ENCODE data around the gene COL23A1. TPM values are rescaled to one million over a fixed set of nuclear protein-coding genes. Genes with fewer than 3 reads are reported as not detected.

COL23A1 gene
- total RNA-seq, 1 experiment from 2014 or later = not detected

DNA sequence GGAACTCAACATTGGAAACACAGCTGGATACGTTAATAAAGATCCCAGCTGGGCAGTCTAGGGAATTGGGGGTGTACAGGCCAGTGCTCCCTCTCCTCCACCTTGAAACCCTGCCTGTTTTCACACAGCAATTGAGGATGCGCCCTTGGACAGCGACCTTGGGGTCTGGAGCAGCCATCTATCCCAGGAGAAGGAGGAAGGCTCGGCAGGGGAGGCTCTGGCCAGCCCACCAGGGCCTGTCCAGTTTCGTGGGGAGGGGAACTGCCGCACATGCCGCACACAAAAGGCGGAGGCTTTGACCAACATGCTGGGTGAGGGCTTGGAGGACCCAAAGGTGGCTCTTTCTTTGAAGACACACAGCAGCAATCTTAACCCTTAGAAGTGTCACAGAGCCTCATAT, 1.4 kb downstream of the COL23A1 start:
- no peak for DNase-seq (ENCODE audit: low spot score)

DNA sequence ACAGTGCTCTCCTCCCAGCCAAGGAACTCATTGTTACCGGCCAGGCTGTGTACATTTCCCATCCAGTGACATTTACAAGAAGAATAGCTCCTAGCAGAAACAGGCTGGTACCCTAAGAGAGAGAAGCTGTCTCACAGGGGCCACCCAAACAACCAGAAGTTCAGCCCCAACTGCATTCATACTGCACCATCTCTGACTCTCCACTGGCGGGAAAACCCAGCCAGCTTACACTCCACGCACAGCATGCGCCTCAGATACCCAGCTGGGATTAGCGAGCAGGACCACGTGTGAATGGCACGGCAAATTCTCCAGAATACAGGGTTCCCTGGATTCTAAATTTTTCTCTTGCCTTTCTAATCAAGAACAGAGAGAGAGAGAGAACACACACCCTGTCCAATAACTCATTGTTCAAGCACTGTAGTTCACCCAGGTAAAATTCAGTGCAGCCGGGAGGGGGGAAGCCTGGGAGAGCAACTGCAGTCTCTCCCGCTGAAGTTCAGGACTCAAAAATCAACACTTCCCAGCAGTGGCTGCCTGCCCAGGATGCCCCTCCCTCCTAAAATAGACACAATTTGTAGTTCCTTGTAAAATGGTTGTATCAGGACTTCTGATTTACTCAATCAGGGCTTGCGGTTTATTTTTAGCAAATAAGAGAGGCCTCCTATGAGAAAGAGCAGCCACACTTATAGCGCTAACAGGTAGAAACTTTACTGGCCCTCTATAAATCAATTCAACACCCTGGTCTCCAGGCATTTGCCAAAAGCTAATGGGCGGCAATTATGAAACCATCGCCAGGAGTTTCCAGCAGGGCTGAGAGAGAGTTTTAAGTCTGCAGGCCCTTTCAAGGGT, 2.2 kb downstream of the COL23A1 start:
- DNase-seq (ENCODE audit: low spot score) = no peak

DNA sequence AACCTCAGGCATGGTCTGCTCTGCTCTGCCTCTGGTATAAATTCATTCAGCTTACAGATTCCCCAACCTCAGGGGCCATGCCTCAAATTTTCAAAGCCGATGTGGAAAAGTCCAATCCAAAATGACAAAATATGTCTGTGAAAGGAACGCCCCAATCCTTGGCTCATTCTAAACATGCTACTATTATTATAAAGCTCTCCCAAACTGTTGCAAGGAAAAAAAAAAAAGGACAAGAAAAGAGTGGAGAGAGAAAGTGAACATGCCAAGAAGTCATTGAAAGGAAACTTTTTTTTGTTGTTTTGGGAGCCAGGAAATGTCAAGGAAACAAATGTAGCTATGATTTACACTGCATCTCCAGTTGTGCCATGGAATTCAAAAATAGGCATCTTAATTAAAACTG, 3.8 kb downstream of the COL23A1 start:
- DNase-seq (ENCODE audit: low spot score) = no peak

DNA sequence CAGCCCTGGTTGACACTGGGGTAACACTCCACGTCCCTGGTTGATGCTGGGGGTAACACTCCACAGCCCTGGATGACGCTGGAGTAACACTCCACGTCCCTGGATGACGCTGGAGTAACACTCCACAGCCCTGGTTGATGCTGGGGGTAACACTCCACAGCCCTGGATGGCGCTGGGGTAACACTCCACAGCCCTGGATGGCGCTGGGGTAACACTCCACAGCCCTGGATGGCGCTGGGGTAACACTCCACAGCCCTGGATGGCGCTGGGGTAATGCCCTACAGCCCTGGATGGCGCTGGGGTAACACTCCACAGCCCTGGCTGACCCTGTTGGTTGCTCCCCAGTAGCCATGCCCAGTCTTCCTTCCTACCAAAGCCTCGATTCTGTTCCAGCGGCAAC, 4.8 kb downstream of the COL23A1 start:
- peak; percentile 49 for DNase-seq (ENCODE audit: low spot score)

DNA sequence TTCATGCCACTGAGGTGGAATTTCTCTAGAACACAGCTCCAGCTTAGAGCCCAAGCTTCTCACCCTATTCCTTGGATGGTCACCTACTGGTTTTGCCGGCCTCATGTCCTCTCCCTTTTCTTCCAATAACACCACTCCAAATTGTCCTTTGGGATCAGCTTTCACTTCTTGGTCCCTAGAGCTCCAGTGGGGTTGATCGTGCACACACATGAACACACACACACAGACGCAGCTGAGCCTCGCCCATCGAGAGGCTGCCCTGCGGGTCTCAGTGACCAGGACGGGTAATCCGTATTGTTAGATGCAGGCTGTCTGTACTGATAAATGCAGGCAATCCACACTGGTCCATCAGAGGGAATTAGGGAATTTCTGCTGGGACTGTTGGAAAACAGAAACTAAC, 6.9 kb downstream of the COL23A1 start:
- no peak for DNase-seq (ENCODE audit: low spot score)

DNA sequence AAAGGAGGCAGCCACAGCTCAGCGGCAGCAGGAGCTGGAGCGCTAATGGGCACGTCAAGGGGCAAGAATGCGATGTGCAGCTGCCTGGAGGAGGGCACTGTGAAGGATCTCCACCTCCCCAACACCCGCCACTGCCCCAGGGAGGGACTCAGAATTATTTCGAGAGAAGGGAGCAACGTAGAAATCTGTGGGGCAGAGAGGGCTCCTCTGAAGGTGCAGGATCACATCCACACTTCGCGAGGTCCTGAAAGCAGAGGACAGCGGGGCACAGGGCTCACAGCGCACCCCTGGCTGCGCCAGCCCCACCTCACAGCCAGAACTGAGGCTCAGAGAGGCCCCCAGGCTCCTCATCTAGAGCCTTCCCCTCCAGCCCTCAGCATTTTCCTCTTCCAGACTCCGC, 7.9 kb downstream of the COL23A1 start:
- DNase-seq (ENCODE audit: low spot score) = no peak

DNA sequence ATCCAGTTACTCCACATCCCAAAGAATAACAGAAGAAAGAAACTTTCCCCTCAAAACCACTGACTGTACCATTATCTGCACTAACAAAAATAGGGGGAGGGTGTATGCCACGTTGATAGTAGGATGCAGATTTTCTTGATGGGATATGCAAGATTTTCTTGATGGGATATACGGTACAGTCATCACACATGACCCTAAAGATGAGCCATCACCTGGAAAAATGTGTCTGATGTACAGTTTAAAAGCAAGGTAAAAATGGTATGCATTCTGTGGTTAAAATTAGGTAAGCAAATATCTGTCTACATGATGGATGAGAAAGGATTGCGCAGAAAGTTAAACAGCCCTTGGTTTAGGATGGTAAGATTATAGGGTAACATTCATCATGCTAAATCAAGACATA, 8.6 kb downstream of the COL23A1 start:
- DNase-seq (ENCODE audit: low spot score) = no peak

DNA sequence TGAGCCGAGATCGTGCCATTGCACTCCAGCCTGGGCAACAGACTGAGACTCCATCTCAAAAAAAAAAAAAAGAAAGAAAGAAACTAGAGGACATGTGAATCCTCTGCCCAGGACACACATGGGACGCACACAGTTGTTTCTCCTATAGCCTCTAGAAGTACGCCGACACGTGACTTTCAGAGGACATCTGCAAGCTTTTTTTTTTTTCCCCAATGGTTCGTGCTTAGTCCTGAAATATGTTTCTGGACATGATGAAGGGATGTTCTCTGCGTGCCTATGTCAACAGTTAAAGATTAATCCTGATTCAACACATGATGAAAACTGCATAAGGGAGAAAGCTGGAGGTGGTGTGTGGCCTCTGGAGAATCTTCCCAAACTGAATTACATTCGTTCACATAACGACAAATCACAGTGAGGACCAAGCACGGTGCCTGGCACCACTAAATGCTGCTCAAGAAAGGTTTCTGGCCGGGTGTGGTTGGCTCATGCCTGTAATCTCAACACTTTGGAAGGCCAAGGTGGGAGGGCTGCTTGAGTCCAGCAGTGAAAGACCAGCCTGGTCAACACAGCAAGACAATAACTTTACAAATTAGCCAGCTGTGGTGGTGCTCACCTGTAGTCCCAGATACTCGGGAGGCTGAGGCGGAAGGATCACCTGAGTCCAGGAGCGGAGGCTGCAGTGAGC, 9.8 kb downstream of the COL23A1 start:
- DNase-seq (ENCODE audit: low spot score) = no peak

DNA sequence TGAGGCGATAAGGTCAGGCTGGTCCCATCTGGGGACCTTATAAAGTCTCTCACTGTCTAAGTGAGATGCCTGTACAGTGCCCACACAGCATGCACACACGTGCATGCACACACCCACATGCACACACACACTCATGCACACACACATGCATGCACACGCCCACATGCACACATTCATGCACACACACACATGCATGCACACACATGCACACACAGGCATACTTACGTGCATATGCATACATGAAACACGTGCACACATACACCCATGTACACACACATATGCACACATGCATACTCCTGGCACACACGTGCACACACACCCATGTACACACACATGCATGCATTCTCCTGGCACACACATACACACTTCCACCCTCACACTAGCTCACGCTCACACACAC, 12.2 kb downstream of the COL23A1 start:
- DNase-seq (ENCODE audit: low spot score) = no peak

DNA sequence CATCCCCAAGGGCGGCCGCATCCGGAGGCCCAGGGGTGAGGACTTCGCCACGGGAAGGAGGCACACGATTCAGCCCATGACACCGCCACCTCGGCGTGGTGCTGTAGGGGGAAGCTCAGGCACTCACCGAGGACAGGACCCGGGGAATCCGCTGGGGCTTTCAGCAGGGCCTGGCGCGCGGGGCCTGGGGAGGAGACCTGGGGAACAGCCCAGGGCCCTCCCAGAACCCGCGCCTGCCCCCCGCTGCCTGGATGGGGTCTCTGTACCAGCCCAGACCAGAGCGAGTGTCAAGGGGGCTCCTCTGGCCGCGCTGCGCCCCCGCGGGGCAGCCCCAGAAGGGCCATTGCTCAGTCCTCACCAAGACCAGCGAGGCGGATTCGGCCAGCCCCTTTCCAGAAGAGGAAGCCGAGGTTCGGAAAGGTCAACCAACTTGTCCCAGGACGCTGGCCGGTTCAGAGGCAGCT, 12.8 kb downstream of the COL23A1 start:
- DNase-seq (ENCODE audit: low spot score) = no peak

DNA sequence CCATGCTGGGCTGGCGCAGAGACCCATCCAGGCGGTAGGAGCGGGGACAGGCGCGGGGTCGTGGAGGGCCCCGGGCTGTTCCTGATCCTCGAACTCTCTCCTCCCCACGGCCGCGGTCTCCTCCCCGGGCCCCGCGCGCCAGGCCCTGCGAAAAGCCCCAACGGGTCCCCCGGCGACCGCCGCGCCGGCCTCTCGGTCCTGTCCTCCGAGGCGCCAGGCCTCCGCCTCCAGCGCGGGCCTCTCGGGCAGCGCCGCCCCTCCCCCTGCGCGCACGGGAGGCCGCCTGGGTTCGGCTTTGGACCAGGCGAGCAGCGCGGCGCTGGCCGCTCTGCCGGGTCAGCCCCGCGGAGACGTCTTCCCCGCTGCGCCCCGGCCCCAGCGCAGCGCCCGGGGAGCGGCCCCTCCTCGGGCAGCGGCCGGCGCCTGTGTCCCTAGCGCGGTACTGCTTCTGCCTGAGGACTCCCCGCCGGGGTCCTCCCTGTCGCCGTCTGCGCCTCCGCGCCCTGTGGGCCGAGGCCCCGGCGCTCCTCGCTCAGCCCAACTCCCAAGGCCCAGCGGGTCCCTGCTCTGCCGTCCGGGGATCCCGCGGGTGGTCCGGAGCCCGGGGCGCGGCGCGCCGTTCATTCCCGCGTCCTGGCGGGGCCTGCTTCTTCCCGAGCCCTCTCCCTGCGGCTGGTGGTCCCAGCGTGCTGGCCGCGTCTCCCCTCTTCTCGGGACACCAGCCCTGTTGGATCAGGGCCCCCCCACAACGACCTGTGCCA, 13.4 kb downstream of the COL23A1 start:
- DNase-seq (ENCODE audit: low spot score) = no peak

DNA sequence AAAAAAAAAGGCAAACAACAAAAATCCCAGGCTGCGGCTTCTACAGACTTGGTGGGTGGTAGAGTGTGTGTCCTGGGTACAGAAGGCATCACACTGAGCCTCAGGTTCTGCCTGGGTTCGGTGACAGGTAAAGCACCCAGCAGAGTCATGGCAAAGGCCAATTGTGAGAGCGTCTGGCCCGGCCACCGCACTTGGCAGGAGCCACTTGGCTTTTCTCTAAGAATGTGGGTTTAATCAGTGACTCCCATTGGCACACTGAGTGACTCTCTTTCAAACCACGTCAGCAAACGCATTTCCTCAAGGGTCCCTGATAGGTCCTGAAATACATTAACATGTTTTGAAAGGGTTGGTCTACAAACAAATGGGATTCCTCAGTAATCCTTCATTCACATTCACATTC, 17.0 kb downstream of the COL23A1 start:
- DNase-seq (ENCODE audit: low spot score) = no peak

DNA sequence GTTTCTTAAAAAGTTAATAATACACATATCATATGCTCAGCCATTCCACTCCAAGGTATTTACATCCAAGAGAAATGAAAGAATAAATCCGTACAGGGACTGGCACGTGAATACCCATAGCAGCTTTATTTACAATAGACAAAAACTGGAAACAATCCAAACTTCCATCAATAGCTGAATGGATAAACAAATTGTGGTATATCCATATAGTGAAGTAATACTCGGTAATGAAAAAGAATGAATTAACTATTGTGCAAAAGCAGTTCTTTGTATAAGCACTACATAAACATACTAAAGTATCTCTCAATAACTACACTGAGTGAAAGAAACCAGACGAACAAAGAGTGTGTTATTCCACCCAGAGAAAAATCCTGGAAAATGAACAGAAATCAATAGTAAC, 17.6 kb downstream of the COL23A1 start:
- DNase-seq (ENCODE audit: low spot score) = no peak

DNA sequence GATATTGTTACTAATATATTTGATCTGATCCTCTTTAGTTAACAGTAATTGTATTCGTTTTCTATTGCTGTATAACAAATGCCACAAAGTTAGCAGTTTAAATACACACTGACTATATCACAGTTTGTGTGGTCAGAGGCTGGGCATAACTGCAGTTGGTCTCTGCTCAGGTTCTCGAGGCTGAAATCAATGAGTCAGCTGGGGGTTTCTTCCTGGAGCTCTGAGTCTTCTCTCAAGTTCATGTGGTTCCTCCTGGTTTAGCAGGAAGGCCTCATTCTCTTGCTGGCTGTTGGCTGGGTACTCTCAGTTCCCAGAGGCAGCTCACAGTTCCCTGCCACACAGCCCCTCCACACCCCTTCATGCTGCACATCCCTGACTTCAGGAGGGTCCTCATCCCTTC, 20.7 kb downstream of the COL23A1 start:
- no peak for DNase-seq (ENCODE audit: low spot score)

DNA sequence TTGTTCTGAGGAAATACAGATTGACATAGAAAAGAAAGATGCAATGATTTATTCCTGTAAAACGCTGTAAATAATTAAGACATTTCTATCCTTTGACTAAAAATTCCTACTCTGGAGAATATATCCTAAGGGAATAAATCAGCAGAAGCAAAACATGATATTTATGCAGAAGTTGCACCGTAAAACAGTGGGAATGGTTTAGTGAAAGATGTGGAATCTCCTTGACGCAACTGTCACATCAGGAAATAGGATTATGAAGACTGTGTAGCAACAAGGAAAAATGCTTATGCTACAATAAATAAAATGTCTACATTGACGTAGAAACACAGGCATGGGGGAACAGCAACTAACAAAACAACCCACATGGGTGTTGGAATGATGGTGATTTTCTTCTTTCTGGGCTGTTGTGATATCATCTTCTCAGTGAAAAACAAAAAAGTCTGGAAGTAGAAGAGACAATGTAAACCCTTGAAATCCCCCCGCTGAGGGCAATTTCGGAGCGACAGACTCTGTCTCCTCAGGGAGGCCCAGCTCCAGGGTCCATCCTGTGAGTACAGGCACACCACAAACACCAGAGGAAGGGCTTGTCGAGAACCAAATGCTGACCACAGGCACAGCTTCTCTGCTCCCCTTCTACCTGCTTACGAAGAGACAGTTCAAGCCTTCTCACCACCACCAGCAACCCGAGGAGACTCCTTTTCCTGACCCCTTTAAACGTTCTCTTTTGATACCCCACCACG, 25.2 kb downstream of the COL23A1 start:
- DNase-seq (ENCODE audit: low spot score) = no peak

DNA sequence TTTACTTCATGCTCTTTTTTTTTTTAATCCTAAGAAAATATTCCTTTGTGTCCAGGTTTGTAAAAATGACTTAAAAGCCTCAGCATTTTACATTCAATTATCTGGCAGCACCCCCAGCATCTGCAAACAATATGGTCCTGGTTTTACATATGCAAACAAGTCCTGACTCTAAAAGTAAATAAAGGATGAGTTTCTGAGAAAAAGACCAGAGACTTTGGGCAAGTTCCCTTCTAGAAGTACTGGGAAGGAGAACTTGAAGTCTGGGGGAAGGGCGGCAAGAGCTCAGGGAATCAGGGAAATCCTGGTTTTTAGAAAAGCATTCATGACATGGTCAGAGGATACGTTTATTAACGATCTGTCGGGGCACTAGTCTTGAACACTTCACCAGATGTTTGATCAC, 25.8 kb downstream of the COL23A1 start:
- no peak for DNase-seq (ENCODE audit: low spot score)

DNA sequence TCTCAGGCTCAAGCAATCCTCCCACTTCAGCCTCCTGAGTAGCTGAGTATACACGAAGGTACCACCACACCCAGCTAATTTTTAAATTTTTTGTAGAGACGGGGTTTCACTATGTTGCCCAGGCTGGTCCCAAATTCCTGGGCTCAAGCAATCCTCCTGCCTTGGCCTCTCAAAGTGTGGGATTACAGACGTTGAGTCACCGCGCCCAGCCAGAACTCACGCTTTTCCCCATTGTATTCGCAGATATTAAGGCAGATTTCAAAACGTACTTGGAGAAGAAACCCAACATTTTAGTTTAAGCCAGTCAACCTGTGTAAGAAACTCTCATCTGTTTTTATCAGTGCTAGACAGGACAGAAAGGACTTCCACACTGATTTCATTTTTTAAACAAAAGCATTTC, 26.6 kb downstream of the COL23A1 start:
- DNase-seq (ENCODE audit: low spot score) = no peak

DNA sequence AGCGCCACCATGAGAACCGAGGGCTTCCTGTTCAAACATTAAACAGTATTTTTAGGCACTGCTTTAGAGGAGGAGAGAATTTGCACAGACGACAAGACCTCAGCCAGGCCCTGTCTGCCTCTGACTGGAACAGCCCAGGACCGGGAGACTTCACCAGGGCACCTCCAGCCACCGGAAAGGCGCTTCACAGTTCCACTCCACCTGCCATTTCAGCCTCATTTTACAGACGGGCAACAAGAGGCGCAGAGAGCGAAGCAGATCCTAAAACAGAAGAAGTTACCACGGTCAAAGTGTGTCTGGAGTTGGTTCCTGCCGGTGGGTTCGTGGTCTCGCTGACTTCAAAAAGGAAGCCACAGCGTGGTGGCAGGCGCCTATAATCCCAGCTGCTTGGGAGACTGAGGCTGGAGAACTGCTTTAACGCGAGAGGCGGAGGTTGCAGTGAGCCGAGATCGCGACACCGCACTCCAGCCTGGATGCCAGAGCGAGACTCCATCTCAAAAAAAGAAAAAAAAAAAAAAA, 28.4 kb downstream of the COL23A1 start:
- DNase-seq (ENCODE audit: low spot score) = no peak

DNA sequence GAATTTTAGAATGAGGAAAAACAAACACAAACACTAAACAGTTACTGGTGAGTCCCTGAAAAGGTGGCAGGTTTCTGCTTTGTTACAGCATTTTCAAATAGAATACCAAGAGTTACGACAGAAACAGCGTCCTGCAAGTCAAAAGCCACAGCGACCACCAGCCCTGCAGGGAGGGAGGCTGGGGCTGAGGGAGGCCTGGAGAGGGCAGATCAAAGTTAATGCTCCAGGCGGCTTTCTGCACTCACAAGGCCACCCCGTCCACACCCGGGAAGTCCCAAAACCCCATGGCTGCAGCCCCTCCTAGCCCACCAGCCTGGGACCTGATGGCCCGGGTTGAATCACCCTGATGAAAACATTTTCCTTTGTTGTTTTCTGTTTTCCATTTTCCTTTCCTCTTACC, 29.3 kb downstream of the COL23A1 start:
- no peak for DNase-seq (ENCODE audit: low spot score)

DNA sequence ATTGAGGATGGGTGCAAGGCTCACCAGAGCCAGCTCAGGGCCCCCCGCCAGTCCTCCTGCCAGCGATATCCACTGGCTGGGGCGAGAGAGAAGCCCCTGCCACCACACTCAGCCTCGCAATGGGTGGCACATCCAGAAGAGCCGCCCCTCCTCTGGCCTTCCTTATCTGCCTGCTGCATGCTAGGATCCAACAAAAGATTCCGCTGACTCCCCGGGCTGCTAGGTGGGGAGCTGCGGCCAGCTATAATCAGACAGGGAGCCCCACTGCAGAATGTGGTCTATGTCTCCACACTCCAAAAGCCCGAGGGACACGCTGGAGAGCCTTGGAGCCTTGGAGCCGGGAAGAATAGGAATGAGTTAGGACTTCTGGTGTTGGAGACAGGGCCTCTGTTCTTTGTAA, 32.8 kb downstream of the COL23A1 start:
- DNase-seq (ENCODE audit: low spot score) = no peak

DNA sequence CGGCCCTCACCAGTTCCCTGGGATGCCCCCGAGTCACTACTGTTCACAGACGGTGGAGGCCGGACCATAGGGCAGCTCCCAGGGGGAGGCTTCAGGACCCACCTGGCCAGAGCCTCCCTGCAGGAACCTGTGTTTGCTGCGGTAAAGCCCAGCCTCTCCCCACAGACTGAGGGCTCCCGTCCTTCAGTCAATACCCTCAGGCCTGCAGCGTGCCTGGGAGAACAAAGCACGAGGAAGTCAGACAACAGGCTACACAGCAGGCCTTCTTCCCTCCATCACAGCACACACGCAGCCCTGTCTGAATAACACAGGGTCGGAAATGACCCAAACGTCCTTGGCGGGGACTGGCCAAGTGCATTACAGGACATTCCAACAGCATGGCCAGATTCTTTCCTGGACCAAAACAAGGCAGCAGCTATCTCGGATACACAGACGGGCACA, 34.4 kb downstream of the COL23A1 start:
- DNase-seq (ENCODE audit: low spot score) = no peak

DNA sequence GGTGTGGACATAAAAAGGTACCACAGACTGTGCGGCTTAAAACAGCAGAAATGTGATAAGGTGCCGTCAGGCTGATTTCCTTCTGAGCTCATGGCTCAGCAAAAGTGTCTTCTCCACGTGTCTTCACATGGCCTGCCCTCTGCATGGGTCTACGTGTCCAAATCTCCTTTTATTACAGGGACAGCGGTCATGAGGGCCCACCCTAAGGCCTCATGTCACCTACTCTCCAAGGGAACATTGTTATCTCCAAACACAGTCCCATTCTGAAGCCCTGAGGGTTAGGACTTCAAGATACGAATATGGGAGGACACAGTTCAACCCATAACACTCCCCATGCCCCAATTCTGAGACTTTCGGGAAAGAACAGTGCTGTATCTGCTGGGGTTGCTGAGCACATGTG, 35.2 kb downstream of the COL23A1 start:
- no peak for DNase-seq (ENCODE audit: low spot score)

All from A172 (cell line).